GM21737 (cell line): ENCODE results near the gene NPIPA8.
"Not testable (repeated sequence)": the region's sequence is repeated elsewhere in the genome, so short reads cannot be mapped to it uniquely, and the experiment has no call there.

ENCODE experiments used
- ATAC-seq: cut with Tn5 transposase; IDR thresholded peaks from one replicate; pipeline ENCODE4 v1.9.1; 2021; ENCODE audit warnings: mild to moderate bottlenecking, moderate library complexity; ENCODE audit not compliant: unreplicated experiment

Gene NPIPA8

DNA sequence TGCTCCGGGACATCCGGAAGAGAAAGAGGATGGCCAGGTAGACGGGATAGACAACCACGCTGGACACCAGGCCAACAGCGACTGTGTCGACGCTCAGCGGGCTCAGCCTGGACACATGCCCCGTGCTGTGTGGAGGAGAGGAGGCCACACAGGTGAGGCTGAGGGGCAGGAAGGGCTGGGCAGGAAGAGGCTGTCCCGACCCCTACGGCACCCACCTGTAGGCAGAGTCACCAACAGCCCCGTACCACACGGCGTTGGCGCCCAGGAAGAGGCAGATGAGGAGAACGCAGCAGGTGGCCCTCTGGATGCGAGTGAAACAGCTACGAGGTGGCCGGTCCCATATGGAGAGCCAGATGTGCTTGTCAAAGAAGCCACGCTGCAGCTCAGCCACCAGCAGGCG, at the start of gene NPIPA8:
NPIPA8 (minus strand) TSS at position 101 of the 400 bp plus-strand sequence. CDS start 4,074 bp downstream, outside the sequence.
- ATAC-seq, result not testable (repeated sequence)

GRCh38 chr16:18385285-18385684, 48.7 kb upstream of the NPIPA8 start:
- not testable (repeated sequence) for ATAC-seq

- not testable (repeated sequence) for ATAC-seq
These were observed 48.3 kb upstream of the NPIPA8 start for GRCh38 chr16:18384869-18385268.

- ATAC-seq, result not testable (repeated sequence)
These were observed 47.6 kb upstream of the NPIPA8 start for GRCh38 chr16:18384098-18384636.

DNA sequence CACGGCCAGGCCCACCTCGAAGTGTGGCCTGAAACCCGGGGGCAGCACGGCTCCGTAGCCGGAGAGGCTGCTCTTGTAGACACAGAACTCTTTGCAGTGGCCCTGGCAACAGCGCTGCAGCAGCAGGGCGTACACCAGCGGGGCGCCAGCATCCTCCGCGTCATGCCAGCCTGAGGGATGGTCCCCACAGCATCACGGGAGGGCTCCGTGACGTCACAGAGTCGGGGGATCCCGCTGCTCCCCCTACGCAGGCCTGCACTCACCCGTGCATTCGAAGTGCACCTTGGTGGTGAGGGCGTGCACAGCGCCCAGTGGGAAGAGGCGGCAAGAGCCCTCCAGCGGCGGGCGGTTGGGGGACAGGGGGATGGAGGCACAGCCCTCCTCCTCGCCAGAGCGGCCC, 46.2 kb upstream of the NPIPA8 start:
- ATAC-seq, result not testable (repeated sequence)

- ATAC-seq, result not testable (repeated sequence)
These were observed 11.2 kb upstream of the NPIPA8 start for GRCh38 chr16:18347742-18348141.

- not testable (repeated sequence) for ATAC-seq
These were observed 10.5 kb upstream of the NPIPA8 start for GRCh38 chr16:18346993-18347392.

- ATAC-seq, result not testable (repeated sequence)
These were observed 8.1 kb upstream of the NPIPA8 start for GRCh38 chr16:18344634-18345033.

DNA sequence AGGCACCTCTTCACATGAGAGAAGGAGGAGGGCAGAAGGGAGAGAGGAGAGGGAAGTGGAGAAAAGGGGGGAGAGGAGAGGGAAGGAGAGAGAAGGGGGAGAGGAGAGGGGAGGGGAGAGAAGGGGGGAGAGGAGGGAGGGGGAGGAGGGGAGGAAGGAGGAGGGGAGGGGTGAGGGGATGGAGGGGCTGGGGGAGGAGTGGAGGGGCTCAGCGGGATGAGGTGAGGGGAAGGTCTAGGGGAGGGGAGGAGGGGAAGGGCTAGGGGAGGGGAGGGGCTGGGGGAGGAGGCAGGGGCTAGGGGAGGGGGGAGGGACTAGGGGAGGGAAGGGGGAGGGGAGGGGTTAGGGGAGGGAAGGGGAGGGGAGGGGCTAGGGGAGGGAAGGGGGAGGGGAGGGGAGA, 5.5 kb upstream of the NPIPA8 start:
- ATAC-seq, result not testable (repeated sequence)

- ATAC-seq, result not testable (repeated sequence)
These were observed 5.0 kb upstream of the NPIPA8 start for GRCh38 chr16:18341417-18341960.

DNA sequence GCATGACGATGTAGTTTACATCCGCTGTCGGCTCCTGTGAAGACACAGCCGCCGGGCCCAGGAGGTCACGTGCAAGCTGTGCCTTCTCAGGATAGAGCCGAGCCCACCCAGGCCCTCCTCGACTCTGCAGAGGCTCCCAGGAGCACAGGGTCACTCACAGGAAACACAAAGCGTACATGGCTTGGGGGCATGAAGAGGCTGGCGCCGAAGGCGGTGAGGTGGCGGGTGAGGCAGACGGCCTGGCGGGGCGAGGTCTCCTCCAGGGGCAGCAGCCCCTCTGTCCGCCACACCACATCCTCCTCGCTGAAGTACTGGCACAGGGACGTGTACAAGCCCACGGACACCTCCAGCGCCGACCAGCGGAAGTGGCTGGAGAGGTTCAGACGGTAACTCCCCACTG, 2.7 kb upstream of the NPIPA8 start:
- not testable (repeated sequence) for ATAC-seq

DNA sequence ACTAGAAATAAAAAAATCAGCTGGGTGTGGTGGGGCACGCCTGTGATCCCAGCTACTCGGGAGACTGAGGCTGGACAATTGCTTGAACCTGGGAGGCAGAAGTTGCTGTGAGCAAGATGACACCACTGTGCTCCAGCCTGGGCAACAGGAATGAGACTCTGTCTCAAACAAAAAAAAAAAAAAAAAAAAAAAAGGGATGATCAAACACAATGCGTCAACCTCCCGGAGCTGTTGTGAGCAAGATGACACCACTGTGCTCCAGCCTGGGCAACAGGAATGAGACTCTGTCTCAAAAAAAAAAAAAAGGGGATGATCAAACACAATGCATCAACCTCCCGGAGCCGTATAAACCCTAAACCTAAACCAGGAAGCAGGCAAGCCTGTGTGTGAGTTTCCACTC, 24.7 kb downstream of the NPIPA8 start:
- ATAC-seq, result not testable (repeated sequence)

DNA sequence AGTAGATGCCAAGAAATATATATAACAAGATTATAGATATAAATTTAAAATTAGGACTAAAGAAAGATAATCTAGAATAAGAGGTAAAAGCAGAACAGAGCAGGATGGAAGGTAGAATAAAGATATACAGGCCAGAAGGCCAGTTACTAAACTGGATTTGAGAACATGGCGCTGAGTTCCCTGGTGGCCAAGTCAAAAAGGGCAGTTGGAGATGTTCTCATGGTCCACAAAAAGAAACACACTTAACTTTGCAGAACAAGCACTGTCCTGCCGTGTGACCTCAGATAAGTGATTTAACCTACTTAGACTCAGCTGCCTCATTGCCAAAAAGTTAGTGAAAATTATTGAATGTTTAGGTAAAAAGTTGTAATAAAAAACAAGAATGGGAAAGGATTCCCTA, 27.4 kb downstream of the NPIPA8 start:
- not testable (repeated sequence) for ATAC-seq

DNA sequence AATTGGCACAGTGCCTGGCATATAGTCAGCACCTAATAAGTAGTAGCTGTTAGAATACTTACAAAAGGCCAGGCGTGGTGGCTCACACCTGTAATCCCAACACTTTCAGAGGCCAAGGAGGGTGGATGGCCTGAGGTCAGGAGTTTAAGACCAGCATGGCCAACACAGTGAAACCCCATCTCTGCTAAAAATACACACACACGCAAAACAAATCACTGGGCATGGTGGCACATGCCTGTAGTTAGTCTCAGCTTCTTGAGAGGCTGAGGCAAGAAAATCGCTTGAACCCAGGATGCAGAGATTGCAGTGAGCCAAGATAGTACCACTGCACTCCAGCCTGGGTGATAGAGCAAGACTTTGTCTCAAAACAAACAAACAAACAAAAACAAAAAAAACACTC, 29.3 kb downstream of the NPIPA8 start:
- not testable (repeated sequence) for ATAC-seq

DNA sequence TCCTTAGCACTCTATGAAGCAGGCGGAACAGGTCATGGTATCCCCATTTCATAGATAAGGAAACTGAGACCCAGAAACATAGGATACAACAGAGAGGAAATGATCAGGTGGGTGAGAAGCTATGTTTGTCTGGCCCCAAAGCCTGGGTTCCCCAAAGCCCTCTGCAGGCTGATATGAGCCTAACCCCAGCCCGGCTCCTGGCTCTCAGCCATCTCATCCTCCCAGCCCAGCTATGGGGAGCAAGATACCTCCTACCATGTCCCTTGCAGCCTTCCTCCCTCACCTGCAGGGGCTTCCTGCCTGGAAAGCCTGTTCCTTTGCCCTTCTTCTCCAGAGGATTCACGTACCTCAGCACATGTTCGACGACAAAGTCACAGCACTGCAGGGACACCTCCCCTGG, 30.5 kb downstream of the NPIPA8 start:
- ATAC-seq, result not testable (repeated sequence)

- ATAC-seq, result not testable (repeated sequence)
These were observed 33.4 kb downstream of the NPIPA8 start for GRCh38 chr16:18303059-18303706.

DNA sequence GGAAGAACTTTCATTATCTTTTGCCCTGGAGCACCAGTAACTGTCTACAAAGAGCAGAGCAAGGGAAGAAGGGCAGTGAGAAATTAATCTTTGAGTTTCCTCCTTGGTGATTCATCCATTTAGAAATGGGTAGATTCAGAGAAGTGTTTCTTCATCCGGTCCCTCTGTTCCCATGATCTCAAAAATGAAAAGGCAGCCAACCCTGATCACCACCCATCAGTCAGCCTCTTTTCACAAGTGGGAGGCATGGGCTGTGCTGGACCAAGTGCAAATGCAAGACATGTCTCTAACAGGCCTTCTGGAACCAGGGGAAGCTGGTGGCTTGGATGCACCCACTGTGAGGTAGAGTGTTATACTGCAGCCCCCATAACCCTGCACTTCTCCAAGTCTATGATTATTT, 38.8 kb downstream of the NPIPA8 start:
- ATAC-seq, result not testable (repeated sequence)

- not testable (repeated sequence) for ATAC-seq
These were observed 39.6 kb downstream of the NPIPA8 start for GRCh38 chr16:18296931-18297330.

GRCh38 chr16:18294371-18294770, 42.2 kb downstream of the NPIPA8 start:
- ATAC-seq, result not testable (repeated sequence)

DNA sequence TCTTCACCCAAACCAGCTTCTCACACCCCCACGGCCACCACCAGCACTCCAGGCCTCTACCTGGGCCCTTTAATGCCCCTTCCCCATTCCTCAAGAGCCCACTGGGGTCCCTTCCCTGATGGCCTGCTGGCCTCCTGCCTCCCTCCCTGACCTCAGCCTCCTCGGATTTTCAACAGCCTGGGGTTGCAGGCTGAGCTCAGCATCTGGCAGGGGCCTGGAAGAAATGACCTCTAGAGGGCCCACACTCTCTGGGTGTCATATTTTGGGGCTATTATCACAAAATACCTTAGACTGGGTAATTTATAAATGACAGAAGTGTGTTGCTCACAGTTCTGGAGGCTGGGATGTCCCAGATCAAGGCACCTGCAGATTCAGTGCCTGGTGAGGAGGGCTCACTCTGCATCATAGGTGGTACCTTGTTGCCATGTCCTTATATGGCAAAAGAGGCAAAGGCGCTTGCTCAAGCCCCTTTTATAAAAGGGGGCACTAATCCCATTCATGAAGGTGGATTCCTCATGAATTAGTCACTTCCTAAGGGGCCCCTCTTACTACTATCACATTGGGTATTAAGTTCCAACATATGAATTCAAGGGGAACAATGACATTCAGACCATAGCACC, 43.1 kb downstream of the NPIPA8 start:
- not testable (repeated sequence) for ATAC-seq

GRCh38 chr16:18290959-18291358, 45.6 kb downstream of the NPIPA8 start:
- ATAC-seq, result not testable (repeated sequence)

GRCh38 chr16:18286342-18286741, 50.2 kb downstream of the NPIPA8 start:
- not testable (repeated sequence) for ATAC-seq
